ENCODE results near the gene ZNF101. TPM values are rescaled to one million over a fixed set of nuclear protein-coding genes. Genes with fewer than 3 reads are reported as not detected.

Gene ZNF101
- total RNA-seq, 1 donor from 2014 or later = 29.5 TPM

- Mint-ChIP-seq H3K4me1 (ENCODE audit: unreplicated experiment) (no peaks in the 10 kb centered on the region), H3K27me3 (ENCODE audit: unreplicated experiment) (peaks cover 19% of the 10 kb centered on the region), H3K27ac (ENCODE audit: unreplicated experiment) (no peak overlapping the region), H3K4me3 (ENCODE audit: unreplicated experiment) (no peak overlapping the region), H3K36me3 (ENCODE audit: low read depth, unreplicated experiment) (peaks cover 37% of the 10 kb centered on the region), H3K9me3 (ENCODE audit: unreplicated experiment) (no peaks in the 10 kb centered on the region)
- no peak for DNase-seq (ENCODE audit: low spot score)
- TF ChIP-seq, protein P1, sequence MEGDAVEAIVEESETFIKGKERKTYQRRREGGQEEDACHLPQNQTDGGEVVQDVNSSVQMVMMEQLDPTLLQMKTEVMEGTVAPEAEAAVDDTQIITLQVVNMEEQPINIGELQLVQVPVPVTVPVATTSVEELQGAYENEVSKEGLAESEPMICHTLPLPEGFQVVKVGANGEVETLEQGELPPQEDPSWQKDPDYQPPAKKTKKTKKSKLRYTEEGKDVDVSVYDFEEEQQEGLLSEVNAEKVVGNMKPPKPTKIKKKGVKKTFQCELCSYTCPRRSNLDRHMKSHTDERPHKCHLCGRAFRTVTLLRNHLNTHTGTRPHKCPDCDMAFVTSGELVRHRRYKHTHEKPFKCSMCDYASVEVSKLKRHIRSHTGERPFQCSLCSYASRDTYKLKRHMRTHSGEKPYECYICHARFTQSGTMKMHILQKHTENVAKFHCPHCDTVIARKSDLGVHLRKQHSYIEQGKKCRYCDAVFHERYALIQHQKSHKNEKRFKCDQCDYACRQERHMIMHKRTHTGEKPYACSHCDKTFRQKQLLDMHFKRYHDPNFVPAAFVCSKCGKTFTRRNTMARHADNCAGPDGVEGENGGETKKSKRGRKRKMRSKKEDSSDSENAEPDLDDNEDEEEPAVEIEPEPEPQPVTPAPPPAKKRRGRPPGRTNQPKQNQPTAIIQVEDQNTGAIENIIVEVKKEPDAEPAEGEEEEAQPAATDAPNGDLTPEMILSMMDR (IDR thresholded peaks at IDR 0.05; ENCODE audit: unreplicated experiment) = no peak
Observed at GRCh38 chr19:19651076-19651475, 17.6 kb upstream of the ZNF101 start.

DNA sequence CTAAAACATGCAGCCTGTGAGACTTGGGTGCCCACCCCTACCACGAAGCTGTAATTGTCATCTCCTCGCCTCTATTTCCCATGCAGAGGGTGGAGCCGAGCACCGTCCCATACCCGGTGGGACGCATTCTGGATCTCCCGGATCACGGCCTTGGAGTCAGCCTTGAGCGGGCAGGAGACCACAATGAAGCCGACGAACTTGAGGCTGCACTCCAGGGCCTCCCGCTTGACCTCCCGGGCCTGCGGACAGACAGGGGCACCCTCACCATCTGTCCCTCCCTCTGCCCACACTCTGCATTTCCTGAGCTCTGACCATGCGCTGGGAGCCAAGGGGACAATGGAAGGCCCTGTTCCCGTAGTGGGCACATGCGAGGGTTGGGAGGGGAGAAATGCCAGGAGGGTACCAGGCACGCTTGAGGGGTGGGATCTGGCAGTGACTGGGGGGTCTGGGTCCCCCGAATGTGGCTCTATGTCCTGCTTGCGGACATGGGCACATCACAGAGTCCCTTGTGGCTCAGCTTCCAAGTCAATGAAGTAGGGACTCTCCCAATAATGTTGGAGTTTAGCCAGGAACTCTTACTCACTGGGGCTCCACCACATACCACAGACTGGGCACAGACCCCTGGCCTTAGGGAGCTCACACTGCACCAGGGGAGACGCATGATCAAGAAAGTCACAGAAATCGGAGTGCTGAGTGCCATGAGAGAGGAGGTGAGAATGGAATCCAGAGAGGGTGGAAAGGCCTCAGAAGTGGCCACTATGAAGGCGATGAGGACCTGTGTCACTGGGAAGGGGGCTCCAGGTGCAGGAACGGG is 15.9 kb upstream of the ZNF101 start:
- H3K4me1 Mint-ChIP-seq (ENCODE audit: unreplicated experiment) = no peaks in the 10 kb centered on the region
- H3K4me3 Mint-ChIP-seq (ENCODE audit: unreplicated experiment) = peak overlapping the region; percentile 62
- H3K27ac Mint-ChIP-seq (ENCODE audit: unreplicated experiment) = no peak overlapping the region
- TF ChIP-seq, protein P1 (IDR thresholded peaks at IDR 0.05; ENCODE audit: unreplicated experiment) = no peak
- peaks cover 39% of the 10 kb centered on the region for H3K36me3 Mint-ChIP-seq (ENCODE audit: low read depth, unreplicated experiment)
- no peak for DNase-seq (ENCODE audit: low spot score)
- peaks cover 16% of the 10 kb centered on the region for H3K27me3 Mint-ChIP-seq (ENCODE audit: unreplicated experiment)
- no peaks in the 10 kb centered on the region for H3K9me3 Mint-ChIP-seq (ENCODE audit: unreplicated experiment)

GRCh38 chr19:19653597-19654147 is 15.0 kb upstream of the ZNF101 start:
- Mint-ChIP-seq H3K27ac (ENCODE audit: unreplicated experiment) (no peak overlapping the region), H3K27me3 (ENCODE audit: unreplicated experiment) (peaks cover 13% of the 10 kb centered on the region), H3K4me1 (ENCODE audit: unreplicated experiment) (no peaks in the 10 kb centered on the region), H3K4me3 (ENCODE audit: unreplicated experiment) (no peak overlapping the region), H3K9me3 (ENCODE audit: unreplicated experiment) (no peaks in the 10 kb centered on the region), H3K36me3 (ENCODE audit: low read depth, unreplicated experiment) (peaks cover 41% of the 10 kb centered on the region)
- no peak for DNase-seq (ENCODE audit: low spot score)
- TF ChIP-seq, protein P1 (IDR thresholded peaks at IDR 0.05; ENCODE audit: unreplicated experiment) = no peak

DNA sequence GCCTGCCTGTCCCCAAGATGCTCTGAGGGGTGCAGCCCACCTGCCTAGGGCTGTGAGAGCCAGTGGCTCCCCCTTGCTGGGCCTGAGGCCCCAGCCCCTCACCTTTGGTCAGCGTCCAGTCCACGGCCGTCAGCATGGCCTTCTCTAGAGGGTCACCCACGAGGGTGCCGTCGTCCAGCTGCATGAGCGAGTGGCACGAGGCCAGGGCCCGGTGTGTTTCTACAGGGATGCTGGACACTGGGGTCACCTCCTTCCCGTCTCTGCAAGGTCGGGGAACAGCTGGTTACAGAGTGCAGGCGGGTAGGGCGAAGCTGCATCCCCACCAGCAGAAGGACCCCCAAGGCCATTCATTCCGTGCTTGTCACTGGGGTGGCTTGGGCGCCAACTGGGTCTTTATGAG is 14.2 kb upstream of the ZNF101 start:
- Mint-ChIP-seq H3K4me1 (ENCODE audit: unreplicated experiment) (no peaks in the 10 kb centered on the region), H3K27me3 (ENCODE audit: unreplicated experiment) (peaks cover 13% of the 10 kb centered on the region), H3K27ac (ENCODE audit: unreplicated experiment) (no peak overlapping the region), H3K4me3 (ENCODE audit: unreplicated experiment) (no peak overlapping the region), H3K9me3 (ENCODE audit: unreplicated experiment) (no peaks in the 10 kb centered on the region), H3K36me3 (ENCODE audit: low read depth, unreplicated experiment) (peaks cover 37% of the 10 kb centered on the region)
- no peak for DNase-seq (ENCODE audit: low spot score)
- TF ChIP-seq, protein P1 (IDR thresholded peaks at IDR 0.05; ENCODE audit: unreplicated experiment) = no peak

- no peak for DNase-seq (ENCODE audit: low spot score)
- Mint-ChIP-seq H3K27ac (ENCODE audit: unreplicated experiment) (no peak overlapping the region), H3K27me3 (ENCODE audit: unreplicated experiment) (peaks cover 15% of the 10 kb centered on the region), H3K9me3 (ENCODE audit: unreplicated experiment) (no peaks in the 10 kb centered on the region), H3K4me1 (ENCODE audit: unreplicated experiment) (no peaks in the 10 kb centered on the region), H3K4me3 (ENCODE audit: unreplicated experiment) (peak overlapping the region; percentile 71), H3K36me3 (ENCODE audit: low read depth, unreplicated experiment) (peaks cover 39% of the 10 kb centered on the region)
- TF ChIP-seq, protein P1 (IDR thresholded peaks at IDR 0.05; ENCODE audit: unreplicated experiment) = no peak
Observed at GRCh38 chr19:19655051-19655594, 13.5 kb upstream of the ZNF101 start.

All from endothelial cell (in vitro differentiated cells).